Measurements from ENCODE around the gene MAPK8.

Gene MAPK8

GRCh38 chr10:48358838-48359237, 52.4 kb downstream of the MAPK8 start:
- H3K27ac ChIP-seq (replicated peaks), result no peak overlapping the region
- no peak for TF ChIP-seq GABPA (IDR thresholded peaks at IDR 0.05; ENCODE audit: low read depth)
- no peak for TF ChIP-seq SPI1 (IDR thresholded peaks at IDR 0.05; ENCODE audit: borderline replicate concordance, low read depth)
- TF ChIP-seq, protein P1, sequence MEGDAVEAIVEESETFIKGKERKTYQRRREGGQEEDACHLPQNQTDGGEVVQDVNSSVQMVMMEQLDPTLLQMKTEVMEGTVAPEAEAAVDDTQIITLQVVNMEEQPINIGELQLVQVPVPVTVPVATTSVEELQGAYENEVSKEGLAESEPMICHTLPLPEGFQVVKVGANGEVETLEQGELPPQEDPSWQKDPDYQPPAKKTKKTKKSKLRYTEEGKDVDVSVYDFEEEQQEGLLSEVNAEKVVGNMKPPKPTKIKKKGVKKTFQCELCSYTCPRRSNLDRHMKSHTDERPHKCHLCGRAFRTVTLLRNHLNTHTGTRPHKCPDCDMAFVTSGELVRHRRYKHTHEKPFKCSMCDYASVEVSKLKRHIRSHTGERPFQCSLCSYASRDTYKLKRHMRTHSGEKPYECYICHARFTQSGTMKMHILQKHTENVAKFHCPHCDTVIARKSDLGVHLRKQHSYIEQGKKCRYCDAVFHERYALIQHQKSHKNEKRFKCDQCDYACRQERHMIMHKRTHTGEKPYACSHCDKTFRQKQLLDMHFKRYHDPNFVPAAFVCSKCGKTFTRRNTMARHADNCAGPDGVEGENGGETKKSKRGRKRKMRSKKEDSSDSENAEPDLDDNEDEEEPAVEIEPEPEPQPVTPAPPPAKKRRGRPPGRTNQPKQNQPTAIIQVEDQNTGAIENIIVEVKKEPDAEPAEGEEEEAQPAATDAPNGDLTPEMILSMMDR (IDR thresholded peaks at IDR 0.05; ENCODE audit: insufficient read depth, low read length), result no peak
- DNase-seq (ENCODE audit: low read depth in 1 of 2, low spot score in 1 of 2), result no peak
- H3K27me3 ChIP-seq (ENCODE audit: insufficient read depth, poor library complexity, severe bottlenecking), result no peaks in the 10 kb centered on the region
- H3K4me3 ChIP-seq (replicated peaks; ENCODE audit: insufficient read depth, low read length), result no peak overlapping the region

GRCh38 chr10:48361176-48361575, 54.7 kb downstream of the MAPK8 start:
- Histone ChIP-seq H3K27me3 (ENCODE audit: insufficient read depth, poor library complexity, severe bottlenecking) (no peaks in the 10 kb centered on the region), H3K27ac (replicated peaks) (no peak overlapping the region), H3K4me3 (replicated peaks; ENCODE audit: insufficient read depth, low read length) (no peak overlapping the region)
- TF ChIP-seq POLR2AphosphoS5 (IDR thresholded peaks at IDR 0.05; ENCODE audit: low read depth) (no peak), REST (IDR thresholded peaks at IDR 0.05; ENCODE audit: insufficient replicate concordance, low read depth) (no peak), SPI1 (IDR thresholded peaks at IDR 0.05; ENCODE audit: borderline replicate concordance, low read depth) (no peak)
- TF ChIP-seq, protein P1 (IDR thresholded peaks at IDR 0.05; ENCODE audit: insufficient read depth, low read length), result no peak
- DNase-seq (ENCODE audit: low read depth in 1 of 2, low spot score in 1 of 2), result no peak

- TF ChIP-seq SPI1 (IDR thresholded peaks at IDR 0.05; ENCODE audit: borderline replicate concordance, low read depth), result no peak
- TF ChIP-seq REST (IDR thresholded peaks at IDR 0.05; ENCODE audit: insufficient replicate concordance, low read depth), result no peak
- TF ChIP-seq POLR2AphosphoS5 (IDR thresholded peaks at IDR 0.05; ENCODE audit: low read depth), result no peak
- TF ChIP-seq, protein P1 (IDR thresholded peaks at IDR 0.05; ENCODE audit: insufficient read depth, low read length), result peak; percentile 38
- no peak overlapping the region for H3K27ac ChIP-seq (replicated peaks)
- peak; percentile 8 to 49 for DNase-seq (ENCODE audit: low read depth in 1 of 2, low spot score in 1 of 2)
- H3K4me3 ChIP-seq (replicated peaks; ENCODE audit: insufficient read depth, low read length), result no peak overlapping the region
- H3K27me3 ChIP-seq (ENCODE audit: insufficient read depth, poor library complexity, severe bottlenecking), result no peaks in the 10 kb centered on the region
Observed at GRCh38 chr10:48363617-48364355, 57.3 kb downstream of the MAPK8 start.
